Measurements from ENCODE around the gene SNCAIP.
"Not testable (repeated sequence)": the region's sequence is repeated elsewhere in the genome, so short reads cannot be mapped to it uniquely, and the experiment has no call there.

Gene SNCAIP

DNA sequence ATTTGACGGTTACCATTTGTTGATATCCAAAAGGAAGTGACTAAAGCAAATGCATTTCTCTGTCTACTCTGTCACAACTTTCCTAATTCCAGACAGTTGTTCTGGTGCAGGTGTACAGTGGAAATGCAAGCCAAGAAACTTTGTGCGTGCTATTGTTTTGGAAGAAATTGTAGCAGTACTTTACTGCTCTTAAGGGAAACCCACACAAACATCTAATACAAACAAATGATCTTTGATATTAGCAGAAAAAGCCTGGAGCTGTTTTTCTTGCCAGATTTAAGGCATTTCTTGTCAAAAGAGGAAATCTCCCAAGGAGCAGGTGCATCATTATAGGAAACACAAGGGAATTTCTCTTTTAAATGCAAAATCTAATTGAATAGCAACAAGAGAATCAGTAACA is 2.0 kb downstream of the SNCAIP start:
- DNase-seq (ENCODE audit: low read depth in 2 of 2): no peak

DNA sequence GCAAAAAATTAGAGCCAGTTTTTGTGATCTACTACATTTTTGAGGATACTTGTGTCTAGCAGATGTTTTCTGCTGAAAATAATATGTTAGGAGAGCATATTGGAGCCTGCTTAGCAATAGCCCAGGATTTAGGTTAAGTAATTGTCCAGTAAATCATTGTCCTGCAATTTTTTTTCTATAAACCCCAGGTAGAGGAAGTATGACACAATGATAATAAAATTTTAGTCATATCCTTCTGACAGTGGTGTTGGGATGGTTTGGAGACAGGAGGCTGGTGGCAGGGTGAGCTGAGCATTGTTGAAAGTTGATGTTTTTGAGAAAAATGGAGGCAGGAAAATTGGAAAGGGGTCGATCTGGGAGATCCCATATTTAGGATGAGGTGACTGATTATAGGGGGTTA is 3.5 kb downstream of the SNCAIP start:
- no peak for DNase-seq (ENCODE audit: low read depth in 2 of 2)

DNA sequence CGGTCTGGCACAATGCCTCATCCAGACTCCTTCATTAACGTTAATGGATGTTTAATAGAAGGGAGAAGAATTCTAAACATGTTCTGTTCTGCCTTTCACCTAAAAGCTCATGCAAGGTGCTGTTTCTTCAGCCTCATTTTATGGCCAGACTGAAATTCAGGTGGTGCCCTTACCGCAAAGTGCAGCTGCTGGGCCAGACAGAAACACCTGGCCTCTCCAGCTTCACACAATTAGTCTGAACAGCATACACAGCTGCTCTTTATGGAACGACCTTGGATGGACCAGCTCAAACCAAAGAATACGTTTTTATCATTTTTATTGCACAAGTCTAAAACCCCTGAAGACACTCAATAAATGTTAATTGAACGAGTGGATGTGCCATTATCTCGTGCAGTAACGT is 4.6 kb downstream of the SNCAIP start:
- no peak for DNase-seq (ENCODE audit: low read depth in 2 of 2)

DNA sequence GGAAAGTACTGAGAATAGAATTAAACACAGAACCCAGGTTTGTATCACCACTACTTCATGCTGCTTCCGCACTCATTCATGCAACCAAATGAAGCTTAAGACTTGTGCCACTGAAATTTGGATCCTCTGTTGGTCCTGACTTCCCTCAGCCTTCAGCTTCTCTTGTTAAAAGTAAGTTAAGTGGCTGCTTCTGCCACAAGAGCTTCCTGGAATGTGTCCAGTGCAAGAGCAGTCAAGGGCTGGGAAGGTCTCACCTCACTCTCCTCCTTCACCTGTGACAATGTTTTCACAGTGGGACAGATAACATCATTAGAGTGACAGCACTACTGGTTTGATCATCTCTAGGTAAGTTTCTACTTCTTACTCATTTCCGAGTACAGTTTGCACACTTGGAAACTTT is 7.9 kb downstream of the SNCAIP start:
- no peak for DNase-seq (ENCODE audit: low read depth in 2 of 2)

DNA sequence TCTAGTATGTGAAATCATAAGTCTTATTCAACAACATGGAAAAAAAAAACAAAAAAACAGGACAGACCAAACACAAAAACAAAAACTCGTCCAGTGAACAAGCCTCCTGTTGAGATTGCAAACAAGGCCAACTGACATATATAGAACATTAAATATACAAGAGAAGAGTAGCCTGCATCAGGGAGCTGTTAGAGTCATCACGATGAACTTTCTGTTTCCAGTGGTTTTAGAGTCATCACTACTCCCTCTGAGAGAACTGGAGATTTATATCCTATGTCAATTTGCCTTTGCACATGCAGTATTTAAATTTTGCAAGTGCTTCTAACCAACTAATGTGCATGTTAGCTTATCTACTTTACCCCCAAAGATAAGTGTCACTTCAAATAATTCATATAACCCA is 9.9 kb downstream of the SNCAIP start:
- no peak for DNase-seq (ENCODE audit: low read depth in 2 of 2)

DNA sequence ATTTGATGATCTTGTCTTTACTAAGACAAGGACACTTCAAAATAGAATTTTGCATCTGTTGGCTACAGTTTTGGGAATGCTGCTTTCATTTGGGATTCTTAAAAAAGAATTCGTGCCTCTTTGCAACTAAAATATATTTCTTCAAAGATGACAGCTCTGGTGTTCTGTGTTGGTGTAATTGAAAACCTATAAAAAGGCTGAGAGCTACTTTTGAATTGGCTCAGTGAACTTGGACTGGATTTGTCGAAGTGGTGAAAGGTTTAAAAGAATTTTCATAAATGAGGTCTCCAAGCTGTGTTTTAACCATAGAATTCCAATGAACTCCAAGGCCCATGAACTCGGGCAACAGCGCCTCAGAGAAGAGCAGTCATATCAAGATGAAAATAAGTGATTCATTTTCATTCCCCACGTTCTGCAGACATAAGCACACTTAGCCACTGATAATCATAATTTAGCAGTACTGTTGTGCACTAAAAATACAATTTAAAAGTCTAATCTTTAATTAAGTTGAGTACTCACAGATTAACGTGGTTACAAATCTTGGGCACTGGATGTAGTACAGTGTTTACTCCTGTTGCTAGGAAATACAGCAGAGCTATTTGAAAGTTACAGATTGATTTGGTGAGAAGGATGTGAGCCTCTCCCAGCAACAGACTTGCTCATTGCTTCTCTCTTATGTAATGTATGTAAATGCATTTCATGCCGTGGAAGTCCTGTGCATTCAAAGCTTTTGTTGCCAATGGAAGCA is 10.9 kb downstream of the SNCAIP start:
- no peak for DNase-seq (ENCODE audit: low read depth in 2 of 2)

DNA sequence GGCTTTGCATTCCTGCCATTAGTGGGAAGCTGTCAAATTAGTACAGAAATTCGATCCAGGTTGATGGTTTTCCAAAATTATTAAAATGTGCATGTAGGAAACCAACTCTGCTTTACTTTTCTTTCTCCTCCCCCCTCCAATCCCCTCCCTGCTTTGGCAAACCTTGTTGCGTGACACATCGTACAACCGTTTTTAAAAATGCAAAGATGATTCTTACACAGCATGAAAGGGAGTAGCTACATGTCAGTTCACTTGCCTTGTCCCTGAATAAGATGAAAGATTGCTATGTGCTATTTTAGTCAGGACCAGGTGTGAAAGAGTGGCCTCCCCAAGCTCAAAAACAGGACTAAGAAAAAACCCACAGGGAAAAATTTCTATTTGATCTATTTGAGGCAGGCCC is 11.7 kb downstream of the SNCAIP start:
- DNase-seq (ENCODE audit: low read depth in 2 of 2): no peak

DNA sequence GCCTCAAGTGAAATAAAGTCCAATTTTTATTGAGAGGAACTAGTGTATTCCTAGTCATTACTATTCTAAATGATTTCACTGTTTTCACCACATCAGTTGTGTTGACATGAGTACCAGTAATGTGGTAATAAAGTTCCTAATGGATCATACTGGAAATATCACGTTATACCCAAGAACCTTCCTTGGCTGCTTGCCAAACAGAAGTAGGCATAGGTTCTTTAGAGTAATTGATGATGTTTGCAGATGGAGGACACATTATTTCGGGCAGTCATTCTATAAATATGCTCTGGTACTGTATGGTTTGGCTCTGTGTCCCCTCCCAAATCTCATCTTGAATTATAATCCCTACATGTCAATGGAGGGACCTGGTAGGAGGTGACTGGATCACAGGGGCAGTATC is 15.1 kb downstream of the SNCAIP start:
- no peak for DNase-seq (ENCODE audit: low read depth in 2 of 2)

DNA sequence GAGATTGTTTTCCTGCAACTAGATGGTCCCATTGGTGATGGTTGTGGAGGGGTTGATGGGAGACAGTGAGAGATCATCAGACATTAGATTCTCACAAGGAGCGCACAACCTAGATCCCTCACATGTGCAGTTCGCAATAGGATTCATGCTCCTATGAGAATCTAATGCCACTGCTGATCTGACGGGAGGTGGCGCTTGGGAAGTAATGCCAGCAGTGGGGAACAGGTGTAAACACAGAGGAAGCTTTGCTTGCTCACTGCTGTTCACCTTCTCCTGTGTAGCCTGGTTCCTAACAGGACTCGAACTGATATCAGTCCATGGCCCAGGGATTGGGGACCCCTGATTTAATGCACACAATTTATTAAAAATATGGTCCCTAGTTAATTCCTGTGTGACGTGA is 18.8 kb downstream of the SNCAIP start:
- no peak for DNase-seq (ENCODE audit: low read depth in 2 of 2)

DNA sequence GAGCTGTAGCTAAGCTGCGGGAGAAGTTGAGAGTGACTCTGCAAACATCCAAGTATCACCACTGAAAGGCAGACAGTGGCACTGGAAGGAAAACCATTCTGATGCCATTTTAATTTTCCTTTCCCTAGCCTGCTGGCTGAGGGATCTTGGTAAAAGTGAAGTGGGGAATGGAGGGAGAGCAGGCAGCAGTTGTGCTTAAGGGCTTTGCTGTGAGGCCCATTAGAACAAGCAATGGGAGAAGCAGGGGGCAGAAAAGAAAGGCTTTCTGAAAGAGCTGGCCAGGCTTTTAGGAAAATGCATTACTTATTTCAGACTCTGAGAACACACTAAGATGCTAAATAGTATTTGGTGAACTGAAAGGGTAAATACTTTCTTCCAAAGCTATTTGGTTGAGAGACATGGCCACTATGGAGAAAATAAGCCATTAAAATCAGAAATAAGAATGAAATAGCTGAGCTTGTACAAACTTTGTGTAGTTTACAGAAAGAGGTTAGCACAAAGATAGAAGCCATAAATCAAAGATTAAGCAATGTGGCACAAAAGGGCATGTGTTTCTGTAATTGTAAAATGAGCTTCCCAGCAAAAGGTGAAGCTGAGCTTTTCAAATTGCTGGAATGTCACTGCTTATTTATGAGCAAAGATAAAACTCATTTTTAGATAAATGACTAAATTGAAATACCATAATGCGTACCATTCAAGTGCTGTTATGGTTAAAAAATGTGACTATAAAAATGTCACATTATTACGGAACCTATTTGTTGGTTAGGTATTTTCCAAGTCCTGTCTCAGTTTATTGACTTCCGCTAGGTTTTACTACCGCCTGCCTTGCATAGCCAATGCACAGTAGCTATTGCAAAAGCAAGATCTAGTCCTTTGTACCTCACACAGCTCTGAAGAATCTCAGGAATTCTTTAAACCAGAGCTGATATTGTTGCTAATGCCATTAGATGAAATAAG is 20.8 kb downstream of the SNCAIP start:
- no peak for DNase-seq (ENCODE audit: low read depth in 2 of 2)

DNA sequence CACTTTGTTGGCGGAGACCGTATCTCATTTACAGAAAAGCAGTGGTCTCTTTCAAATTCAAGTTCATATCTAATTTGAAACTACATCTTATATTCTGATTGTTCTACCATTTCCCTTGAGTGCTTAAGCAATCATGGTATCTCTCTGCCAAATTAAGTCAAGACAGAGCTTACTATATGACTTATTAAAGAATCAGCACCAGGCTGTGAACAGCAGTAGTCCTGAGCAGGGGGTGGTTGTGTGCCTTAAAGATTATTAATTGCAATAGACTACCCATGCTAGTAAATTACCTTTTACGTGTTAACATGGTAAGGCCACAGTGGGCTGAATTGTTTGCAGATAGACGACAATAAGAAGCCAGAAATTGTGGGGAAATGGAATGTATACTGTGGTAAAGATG is 21.5 kb downstream of the SNCAIP start:
- DNase-seq (ENCODE audit: low read depth in 2 of 2): no peak

DNA sequence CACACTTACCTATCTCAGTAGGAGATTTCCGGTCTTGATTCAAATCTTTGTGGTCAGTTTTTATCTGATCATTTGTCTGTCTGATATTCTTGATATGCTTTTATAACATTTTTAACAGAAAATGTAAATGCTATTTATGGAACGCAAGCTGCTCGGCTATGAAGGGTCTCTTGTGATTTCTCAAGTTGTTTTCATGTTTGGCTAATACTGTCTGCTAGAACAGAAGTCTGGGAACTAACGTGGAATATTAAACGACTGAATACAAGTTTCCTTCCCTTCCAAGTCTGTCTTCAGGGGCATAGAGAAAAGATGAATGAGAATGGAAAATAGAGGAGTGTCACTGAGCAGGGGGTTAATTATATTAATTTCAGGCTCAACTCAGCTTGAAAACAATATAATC is 27.6 kb downstream of the SNCAIP start:
- DNase-seq (ENCODE audit: low read depth in 2 of 2): no peak

DNA sequence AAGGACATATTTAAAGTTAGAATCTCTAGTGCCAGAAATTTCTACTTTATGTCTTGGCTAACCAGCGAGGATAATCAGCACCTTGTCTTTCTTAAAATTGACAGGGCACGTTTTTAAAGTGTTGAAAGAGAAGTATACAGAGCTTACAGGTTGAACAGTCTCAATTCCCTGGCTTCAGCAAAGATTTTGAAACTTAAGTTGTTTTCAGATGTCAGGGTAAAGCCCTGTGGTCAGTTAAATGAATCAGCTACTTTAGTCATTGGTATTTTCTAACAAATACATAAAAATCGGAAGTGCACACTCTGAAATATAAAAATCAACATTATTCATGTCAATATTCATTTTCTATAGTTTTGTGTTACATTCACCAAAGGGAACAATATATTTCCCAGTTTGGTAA is 29.1 kb downstream of the SNCAIP start:
- no peak for DNase-seq (ENCODE audit: low read depth in 2 of 2)

DNA sequence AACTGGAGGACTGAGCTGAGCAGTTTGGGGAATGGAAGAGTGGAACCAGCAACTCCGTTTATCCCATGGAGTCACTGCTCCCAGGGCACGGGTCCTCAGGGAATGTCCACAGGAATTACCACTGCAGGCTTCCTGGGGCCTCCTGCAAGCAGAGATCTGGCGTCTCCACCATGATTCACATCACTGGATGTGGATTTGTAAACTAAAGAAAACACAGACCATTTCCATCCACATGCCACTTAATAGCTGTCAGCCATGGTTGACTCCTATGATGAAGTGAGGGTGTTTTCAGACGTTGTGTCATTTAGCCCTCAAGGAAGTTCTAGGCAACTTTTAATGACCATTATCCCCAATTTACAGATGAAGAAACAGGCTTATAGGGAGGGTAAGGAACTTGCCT is 30.2 kb downstream of the SNCAIP start:
- DNase-seq (ENCODE audit: low read depth in 2 of 2): no peak

DNA sequence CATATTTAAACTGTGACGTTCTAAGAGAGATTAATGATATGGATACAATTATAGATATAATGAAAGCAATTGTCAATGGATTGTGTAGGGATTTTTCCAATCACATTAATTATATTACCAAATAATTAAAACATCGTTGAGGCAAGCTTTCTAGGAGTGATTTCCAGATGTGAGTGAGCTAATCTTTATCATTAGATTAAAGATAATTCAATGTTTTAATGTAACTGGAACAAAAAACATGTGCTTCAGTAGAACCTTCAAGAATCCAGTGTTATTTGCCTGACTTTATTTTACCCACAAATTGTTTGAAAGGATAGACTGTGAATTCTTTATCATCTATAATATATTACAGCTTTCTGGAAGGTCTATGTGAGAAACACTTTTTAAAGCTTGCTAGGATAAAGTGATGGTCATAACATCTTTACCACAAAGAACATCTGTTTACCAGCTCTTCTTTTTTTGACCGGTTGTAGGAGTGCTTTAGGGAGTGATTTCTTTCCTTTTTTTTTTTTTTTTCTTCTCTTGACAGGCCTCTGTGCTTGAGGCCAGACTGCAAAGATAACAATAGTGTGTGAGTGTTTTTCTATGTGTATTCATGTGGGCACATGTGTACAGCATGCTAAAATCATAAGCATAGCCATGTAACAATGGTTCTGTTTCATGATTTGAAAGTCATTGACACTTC is 35.0 kb downstream of the SNCAIP start:
- no peak for DNase-seq (ENCODE audit: low read depth in 2 of 2)

DNA sequence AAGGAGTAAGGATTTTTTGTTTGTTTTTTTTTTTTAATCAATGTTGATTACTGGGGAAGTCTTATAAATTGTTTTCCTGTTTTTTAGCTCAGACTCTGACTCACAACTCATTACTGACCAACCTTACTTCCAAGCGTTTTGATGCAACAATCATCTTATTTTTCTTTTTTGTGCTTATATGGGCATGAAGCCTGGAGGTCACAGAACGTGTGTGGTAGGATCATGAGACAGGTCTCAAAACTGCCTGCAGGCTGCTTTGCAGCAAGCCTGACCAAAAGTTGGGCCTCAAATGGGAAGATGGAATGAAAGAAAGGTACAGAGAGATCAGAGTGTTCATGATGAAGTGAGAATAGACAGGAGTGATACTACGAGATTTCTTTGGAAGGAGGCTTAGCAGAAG is 38.5 kb downstream of the SNCAIP start:
- DNase-seq (ENCODE audit: low read depth in 2 of 2): no peak

DNA sequence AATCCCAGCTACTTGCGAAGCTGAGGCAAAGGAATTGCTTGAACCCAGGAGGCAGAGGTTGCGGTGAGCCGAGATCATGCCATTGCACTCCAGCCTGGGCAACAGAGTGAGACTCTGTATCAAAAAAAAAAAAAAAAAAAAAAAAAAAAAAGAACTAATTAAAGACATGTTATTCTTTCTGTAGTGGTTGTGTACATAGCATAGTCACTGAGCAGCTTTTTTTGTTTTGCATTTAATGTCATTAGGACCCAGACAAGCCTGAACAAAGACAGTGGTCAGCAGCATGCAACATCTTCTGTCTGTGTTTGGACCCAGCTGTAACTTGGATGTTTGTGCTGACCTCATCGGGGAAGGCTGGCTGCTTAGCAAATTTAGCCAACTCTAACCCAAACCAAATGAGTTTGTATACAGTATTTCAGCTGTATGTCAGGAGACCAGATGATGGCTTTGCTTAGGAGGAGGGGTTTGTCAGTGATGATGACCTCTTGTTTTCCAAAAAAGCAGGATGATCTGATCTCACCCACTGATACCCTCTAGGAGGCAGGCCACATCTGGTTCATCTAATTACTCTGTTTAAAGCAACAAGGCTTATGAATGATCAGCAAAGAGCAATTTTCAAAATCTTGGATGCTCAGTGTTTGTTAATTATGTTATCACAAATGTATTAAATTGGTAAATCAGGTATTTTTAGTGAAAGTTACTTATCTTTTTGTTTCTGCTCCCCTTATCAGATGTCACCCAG is 39.5 kb downstream of the SNCAIP start:
- DNase-seq (ENCODE audit: low read depth in 2 of 2): no peak

DNA sequence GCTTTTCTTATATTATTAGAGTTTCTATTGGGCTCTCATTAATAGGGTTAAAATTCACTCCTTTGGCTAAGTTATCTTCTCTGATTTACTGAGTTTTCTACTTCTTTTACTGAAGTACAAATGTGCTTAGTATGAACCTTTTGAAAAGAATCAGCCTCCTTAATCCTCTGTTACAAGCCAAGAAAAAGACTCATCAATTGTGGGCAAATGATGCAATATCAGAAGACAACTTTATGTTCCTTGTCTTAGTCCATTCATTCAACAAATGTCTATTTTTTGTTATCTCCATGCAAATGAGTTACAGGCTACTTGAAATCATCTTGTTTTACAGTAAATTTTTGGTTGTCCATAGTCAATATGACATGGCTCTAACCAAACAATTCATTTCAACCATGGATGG is 40.3 kb downstream of the SNCAIP start:
- DNase-seq (ENCODE audit: low read depth in 2 of 2): no peak

DNA sequence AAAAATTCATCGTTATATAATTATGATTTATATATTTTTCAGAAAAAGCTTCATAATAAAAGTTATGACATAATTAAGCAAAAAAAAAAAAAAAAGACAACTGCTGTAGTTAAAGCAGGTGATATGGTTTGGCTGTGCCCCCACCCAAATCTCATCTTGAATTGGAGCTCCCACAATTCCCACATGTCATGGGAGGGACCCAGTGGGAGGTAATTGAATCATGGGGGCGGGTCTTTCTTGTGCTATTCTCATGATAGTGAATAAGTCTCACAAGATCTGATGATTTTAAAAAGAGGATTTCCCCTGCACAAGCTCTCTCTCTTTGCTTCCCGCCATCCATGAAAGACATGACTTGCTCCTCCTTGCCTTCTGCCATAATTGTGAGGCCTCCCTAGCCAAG is 41.3 kb downstream of the SNCAIP start:
- DNase-seq (ENCODE audit: low read depth in 2 of 2): not testable (repeated sequence)

DNA sequence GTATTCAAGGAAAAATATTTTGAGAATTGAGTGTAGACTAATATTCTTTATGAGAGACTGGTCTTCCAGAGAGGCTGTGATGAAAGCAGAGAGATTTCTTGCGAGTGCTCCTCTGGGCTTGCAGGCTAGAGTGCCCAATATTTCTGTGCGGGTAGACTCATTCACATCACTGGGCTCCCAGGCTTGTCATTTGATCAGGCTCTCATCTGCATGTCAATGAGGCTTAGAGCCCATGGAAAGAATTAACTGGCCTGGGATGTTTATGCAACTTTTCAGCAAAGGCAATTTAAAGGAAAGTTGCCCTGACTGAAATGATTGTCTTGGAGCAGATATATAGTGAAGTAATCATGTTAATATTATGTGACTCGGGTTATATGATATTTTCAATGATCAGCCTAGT is 42.3 kb downstream of the SNCAIP start:
- no peak for DNase-seq (ENCODE audit: low read depth in 2 of 2)

DNA sequence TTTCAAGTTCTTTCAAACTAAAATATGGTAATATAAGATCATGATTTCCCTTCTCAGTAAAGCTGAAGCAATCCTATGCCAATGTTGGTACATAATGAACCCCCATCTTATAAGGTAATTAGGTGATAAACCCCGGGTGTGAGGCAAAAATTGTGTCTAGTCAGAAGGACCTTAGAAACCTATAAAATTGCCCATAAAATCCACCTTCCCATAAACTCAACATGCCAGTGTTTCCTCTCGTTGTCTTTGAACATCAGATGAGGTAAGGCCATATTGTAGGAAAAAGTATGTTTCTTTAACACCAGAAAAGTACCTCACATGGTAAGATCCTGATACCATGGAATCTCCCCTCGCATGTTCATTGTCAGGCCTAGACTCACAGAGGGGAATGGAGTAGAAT is 43.3 kb downstream of the SNCAIP start:
- DNase-seq (ENCODE audit: low read depth in 2 of 2): no peak

DNA sequence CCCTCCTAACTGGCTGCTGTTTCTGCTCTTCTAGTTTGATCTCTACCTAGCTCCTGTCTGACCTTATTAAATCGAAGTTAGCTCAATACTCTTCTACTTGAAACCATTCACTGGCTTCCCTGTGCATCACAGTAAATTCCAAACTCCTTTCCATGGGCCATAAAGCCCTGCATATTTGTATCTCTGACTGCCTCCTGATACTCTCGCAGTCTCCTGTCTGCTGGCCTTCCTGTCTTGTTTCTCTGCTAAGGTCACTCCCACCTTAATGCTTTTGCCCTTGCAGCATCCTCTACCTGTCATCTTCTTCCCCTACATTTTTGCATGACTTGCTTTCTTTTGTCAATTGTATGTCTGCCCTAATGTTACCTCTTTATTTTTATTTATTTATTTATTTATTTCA is 44.8 kb downstream of the SNCAIP start:
- DNase-seq (ENCODE audit: low read depth in 2 of 2): no peak
